CD14-positive monocyte (primary cell): ENCODE results near the gene PHGDH. TPM values are rescaled to one million over a fixed set of nuclear protein-coding genes. Genes with fewer than 3 reads are reported as not detected.

Source experiments
- DNase-seq, 3 donors: peaks; one replicate each; pipeline ENCODE4 v3.0.0-alpha.2; 2011 to 2022
- H2AFZ ChIP-seq: 2 replicates; pipeline ENCODE4 v1.6.0; 2012; ENCODE audit warnings: mild to moderate bottlenecking, low read depth, low read length, inconsistent platforms; ENCODE audit not compliant: insufficient read depth, poor library complexity, severe bottlenecking
- H3K27ac ChIP-seq, 2 donors: 1 replicate in 1 of 2; 2 replicates in 1 of 2; pipeline ENCODE4 v1.5.1; 2012 to 2013; ENCODE audit warnings: low read length in 2 of 2, control low read depth in 1 of 2, inconsistent platforms in 1 of 2, low read depth in 1 of 2, mild to moderate bottlenecking in 1 of 2
- H3K27me3 ChIP-seq, 2 donors: one replicate each; pipeline versions ENCODE4 v1.6.0 to v1.6.1; 2011 to 2013; ENCODE audit warnings: low read length in 2 of 2; ENCODE audit not compliant: control insufficient read depth in 2 of 2, insufficient read depth in 2 of 2
- H3K36me3 ChIP-seq, 2 donors: replicated peaks in 1 of 2; 1 replicate in 1 of 2; 2 replicates in 1 of 2; pipeline versions ENCODE4 v1.5.1 to v1.6.1; 2012 to 2013; ENCODE audit warnings: low read length in 2 of 2, control low read depth in 1 of 2, inconsistent platforms in 1 of 2, mild to moderate bottlenecking in 1 of 2; ENCODE audit not compliant: insufficient read depth in 2 of 2, control insufficient read depth in 1 of 2
- H3K4me1 ChIP-seq, 2 donors: 1 replicate in 1 of 2; 2 replicates in 1 of 2; pipeline versions ENCODE4 v1.5.1 to v1.6.1; 2012 to 2013; ENCODE audit warnings: low read length in 2 of 2, control low read depth in 1 of 2, inconsistent platforms in 1 of 2, mild to moderate bottlenecking in 1 of 2, moderate library complexity in 1 of 2; ENCODE audit not compliant: insufficient read depth in 2 of 2, control insufficient read depth in 1 of 2
- H3K4me2 ChIP-seq: replicated peaks from 2 replicates; pipeline ENCODE3; 2012; ENCODE audit warnings: low read length, moderate library complexity, mild to moderate bottlenecking; ENCODE audit not compliant: poor library complexity, severe bottlenecking; ENCODE audit errors: extremely low read depth
- H3K4me3 ChIP-seq, 3 experiments: fragments of 200-600 bp in 1 of 3; sonication (generic) in 1 of 3; replicated peaks in 1 of 3; 1 replicate in 2 of 3; 2 replicates in 1 of 3; pipeline ENCODE4 v1.5.1; 2011 to 2013; ENCODE audit warnings: low read length in 3 of 3, mild to moderate bottlenecking in 3 of 3, control low read depth in 2 of 3, low read depth in 2 of 3, inconsistent platforms in 1 of 3, moderate library complexity in 1 of 3
- H3K79me2 ChIP-seq: 2 replicates; pipeline ENCODE4 v1.6.0; 2012; ENCODE audit warnings: mild to moderate bottlenecking, control low read depth, inconsistent platforms, low read length, moderate library complexity; ENCODE audit not compliant: insufficient read depth
- H3K9ac ChIP-seq: 2 replicates; pipeline ENCODE4 v1.6.0; 2017; ENCODE audit warnings: low read length, mild to moderate bottlenecking; ENCODE audit not compliant: insufficient read depth, poor library complexity, severe bottlenecking
- H3K9me3 ChIP-seq, 2 donors: replicated peaks in 1 of 2; 1 replicate in 1 of 2; 2 replicates in 1 of 2; pipeline versions ENCODE4 v1.5.1 to v1.6.1; 2012 to 2013; ENCODE audit warnings: low read length in 2 of 2, control low read depth in 1 of 2; ENCODE audit not compliant: control insufficient read depth in 1 of 2, insufficient read depth in 1 of 2
- H4K20me1 ChIP-seq: 2 replicates; pipeline ENCODE4 v1.6.0; 2012; ENCODE audit warnings: mild to moderate bottlenecking, low read length, control low read depth, moderate library complexity; ENCODE audit not compliant: insufficient read depth
- H3K27ac Mint-ChIP-seq, 7 donors: one replicate each; pipeline ENCODE4 v1.8.0; 2020; ENCODE audit warnings: mild to moderate bottlenecking in 7 of 7, mixed read lengths in 7 of 7, moderate library complexity in 6 of 7, inconsistent platforms in 2 of 7
- H3K27me3 Mint-ChIP-seq, 3 donors: one replicate each; pipeline ENCODE4 v1.8.0; 2021 to 2022; ENCODE audit warnings: low read depth in 3 of 3, mild to moderate bottlenecking in 3 of 3, mixed read lengths in 3 of 3, moderate library complexity in 3 of 3, inconsistent platforms in 1 of 3
- H3K36me3 Mint-ChIP-seq, 2 donors: one replicate each; pipeline ENCODE4 v1.8.0; 2020; ENCODE audit warnings: mixed read lengths in 2 of 2, inconsistent platforms in 1 of 2, mild to moderate bottlenecking in 1 of 2
- H3K4me1 Mint-ChIP-seq: one replicate; pipeline ENCODE4 v1.8.0; 2020; ENCODE audit warnings: mild to moderate bottlenecking, mixed read lengths
- H3K4me3 Mint-ChIP-seq, 2 donors: one replicate each; pipeline ENCODE4 v1.8.0; 2020; ENCODE audit warnings: mild to moderate bottlenecking in 2 of 2, mixed read lengths in 2 of 2, moderate library complexity in 1 of 2
- H3K9me3 Mint-ChIP-seq, 7 donors: one replicate each; pipeline ENCODE4 v1.8.0; 2020 to 2022; ENCODE audit warnings: mixed read lengths in 7 of 7, mild to moderate bottlenecking in 6 of 7, moderate library complexity in 6 of 7, inconsistent platforms in 2 of 7
- CTCF ChIP-seq: fragments of 200-600 bp; IDR thresholded peaks from one replicate; pipeline ENCODE4 v1.8.0; 2022; ENCODE audit warnings: antibody characterized with exemption, mild to moderate bottlenecking
- WGBS: methylation state at CpG from one replicate; pipeline ENCODE4 v1.1.5; 2013; ENCODE audit warnings: missing lambda C conversion rate; ENCODE audit not compliant: insufficient coverage; 5-methylcytosine and 5-hydroxymethylcytosine counted together
- intact Hi-C, 2 donors: fragments of 100-400 bp; cut with micrococcal nuclease; formaldehyde crosslinking; loops; one replicate each; pipeline versions ENCODE4 v1.15.0 to v1.15.1; 2023
- polyA plus RNA-seq, 3 donors: library from polyadenylated mRNA; depleted of rRNA in 1 of 3; unstranded in 2 of 3; stranded (reverse) in 1 of 3; fragments of 300-500 nt in 2 of 3; fragments of >200 nt in 1 of 3; fragmentation: Illumina TruSeq in 2 of 3; gene quantifications; 1 replicate in 2 of 3; 2 replicates in 1 of 3; pipeline ENCODE4 v1.2.3, GENCODE V29; 2012 to 2021

Gene PHGDH
- polyA plus RNA-seq, 3 donors: 0.09 to 0.44 (median 0.20) TPM

GRCh38 chr1:119670898-119671297 lies 40.8 kb upstream of the PHGDH start:
- no peak overlapping the region for H3K4me3 Mint-ChIP-seq
- Histone ChIP-seq H3K79me2 (no peaks in the 10 kb centered on the region), H3K36me3 (no peaks in the 10 kb centered on the region), H3K4me1 (peaks cover 7 to 9% of the 10 kb centered on the region in 2 donors), H3K4me2 (no peak overlapping the region), H3K27ac (no peak overlapping the region), H3K9ac (no peak overlapping the region), H3K27me3 (no peaks in the 10 kb centered on the region), H2AFZ (no peak overlapping the region), H3K9me3 (no peaks in the 10 kb centered on the region), H4K20me1 (no peaks in the 10 kb centered on the region), H3K4me3 (no peak overlapping the region)
- no peak for DNase-seq
- whole genome bisulfite sequencing: no CpG with 5 or more reads among the region's 2 CpGs
- no peaks in the 10 kb centered on the region for H3K36me3 Mint-ChIP-seq
- H3K27ac Mint-ChIP-seq: no peak overlapping the region
- intact Hi-C loops: loop anchor here in 1 of 2 donors (10.0 kb wide), 1 partner anchor 126 kb away; no protein-coding TSS in a partner anchor
- no peaks in the 10 kb centered on the region for H3K9me3 Mint-ChIP-seq
- H3K27me3 Mint-ChIP-seq: peaks cover 2 to 17% (median 4%) of the 10 kb centered on the region in 3 donors
- no peak for TF ChIP-seq CTCF
- peaks cover 13% of the 10 kb centered on the region for H3K4me1 Mint-ChIP-seq

GRCh38 chr1:119673171-119673940 lies 38.4 kb upstream of the PHGDH start:
- 100% methylated on average over 3 of the region's 4 CpGs for WGBS
- Histone ChIP-seq H4K20me1 (no peaks in the 10 kb centered on the region), H3K79me2 (no peaks in the 10 kb centered on the region), H3K4me1 (peaks cover 7 to 9% of the 10 kb centered on the region in 2 donors), H3K4me2 (no peak overlapping the region), H3K27ac (no peak overlapping the region), H3K27me3 (no peaks in the 10 kb centered on the region), H3K4me3 (no peak overlapping the region), H3K9me3 (no peaks in the 10 kb centered on the region), H3K9ac (no peak overlapping the region), H3K36me3 (no peaks in the 10 kb centered on the region), H2AFZ (no peak overlapping the region)
- no peak overlapping the region for H3K4me3 Mint-ChIP-seq
- peaks cover 2 to 17% (median 4%) of the 10 kb centered on the region in 3 donors for H3K27me3 Mint-ChIP-seq
- H3K36me3 Mint-ChIP-seq: no peaks in the 10 kb centered on the region
- peaks cover 13% of the 10 kb centered on the region for H3K4me1 Mint-ChIP-seq
- H3K27ac Mint-ChIP-seq: peak overlapping the region in 1 of 7 donors; percentile 21
- no peak for TF ChIP-seq CTCF
- no peaks in the 10 kb centered on the region for H3K9me3 Mint-ChIP-seq
- DNase-seq: no peak
- intact Hi-C loops: loop anchor here in 1 of 2 donors (10.0 kb wide), 1 partner anchor 129 kb away; no protein-coding TSS in a partner anchor
